ENCODE data around the gene SYT8. TPM values are rescaled to one million over a fixed set of nuclear protein-coding genes. Genes with fewer than 3 reads are reported as not detected.

Gene SYT8
- total and polyA plus RNA-seq, 2 experiments from 2014 or later, result not detected

GRCh38 chr11:1871531-1871930 lies 36.7 kb downstream of the SYT8 start:
- H3K27me3 ChIP-seq (ENCODE audit: insufficient read depth), result no peaks in the 10 kb centered on the region
- Mint-ChIP-seq H3K9me3 (no peaks in the 10 kb centered on the region), H3K27ac (no peak overlapping the region), H3K4me1 (peaks cover 2% of the 10 kb centered on the region; the same call in 2 of the 3 replicates), H3K36me3 (ENCODE audit: low read depth) (no peaks in the 10 kb centered on the region), H3K4me3 (no peak overlapping the region), H3K27me3 (ENCODE audit: insufficient read depth, low read depth, poor library complexity) (peaks cover 4% of the 10 kb centered on the region)
- ATAC-seq, result no peak
- no peak overlapping the region for H2AFZ ChIP-seq
- no peaks in the 10 kb centered on the region for H3K4me1 ChIP-seq (ENCODE audit: insufficient read depth)
- TF ChIP-seq JUNB (IDR thresholded peaks at IDR 0.05; ENCODE audit: unreplicated experiment), result no peak
- TF ChIP-seq NANOG (IDR thresholded peaks at IDR 0.05; ENCODE audit: borderline replicate concordance), result no peak
- TF ChIP-seq ZNF114 (CRISPR knock-in tag; IDR thresholded peaks at IDR 0.05), result no peak
- TF ChIP-seq POLR2AphosphoS5 (IDR thresholded peaks at IDR 0.05; ENCODE audit: low read depth), result no peak
- no peak for TF ChIP-seq REST (IDR thresholded peaks at IDR 0.05; ENCODE audit: unreplicated experiment)
- TF ChIP-seq CREB1 (CRISPR knock-in tag; IDR thresholded peaks at IDR 0.05; ENCODE audit: low read depth), result no peak
- TF ChIP-seq CTCF (conservative IDR thresholded peaks at IDR 0.05; ENCODE audit: low read depth in 2 of 2), result no peak
- no peak for TF ChIP-seq ZNF331 (CRISPR knock-in tag; IDR thresholded peaks at IDR 0.05; ENCODE audit: low read depth)
- TF ChIP-seq ZNF462 (CRISPR knock-in tag; IDR thresholded peaks at IDR 0.05), result no peak
- TF ChIP-seq STAT1 (IDR thresholded peaks at IDR 0.05; ENCODE audit: unreplicated experiment), result no peak
- TF ChIP-seq ETS1 (IDR thresholded peaks at IDR 0.05), result no peak
- no peak for TF ChIP-seq EZH2 (IDR thresholded peaks at IDR 0.05; ENCODE audit: low read depth, unreplicated experiment)
- TF ChIP-seq EZH2phosphoT487 (IDR thresholded peaks at IDR 0.05; ENCODE audit: unreplicated experiment), result no peak
- H3K36me3 ChIP-seq (ENCODE audit: insufficient read depth), result no peaks in the 10 kb centered on the region
- H3K4me2 ChIP-seq, result no peak overlapping the region
- no peaks in the 10 kb centered on the region for H3F3A ChIP-seq (replicated peaks; ENCODE audit: low read depth)
- no peaks in the 10 kb centered on the region for H4K20me1 ChIP-seq (replicated peaks; ENCODE audit: insufficient read depth)
- H3K9me2 ChIP-seq (ENCODE audit: insufficient read depth), result no peaks in the 10 kb centered on the region
- H3K27ac ChIP-seq (ENCODE audit: low read depth), result no peak overlapping the region
- no peak overlapping the region for H3K4me3 ChIP-seq
- no peaks in the 10 kb centered on the region for H3K79me2 ChIP-seq (replicated peaks; ENCODE audit: insufficient read depth)
- no peak for DNase-seq (ENCODE audit: low spot score)

Measured in GM23338 (cell line).